HG03571 (cell line): ENCODE results near the gene CEP78.
"Not testable (repeated sequence)": the region's sequence is repeated elsewhere in the genome, so short reads cannot be mapped to it uniquely, and the experiment has no call there.

Source experiments
- ATAC-seq: cut with Tn5 transposase; IDR thresholded peaks from one replicate; pipeline ENCODE4 v1.9.1; 2021; ENCODE audit not compliant: unreplicated experiment

The CEP78 gene, protein sequence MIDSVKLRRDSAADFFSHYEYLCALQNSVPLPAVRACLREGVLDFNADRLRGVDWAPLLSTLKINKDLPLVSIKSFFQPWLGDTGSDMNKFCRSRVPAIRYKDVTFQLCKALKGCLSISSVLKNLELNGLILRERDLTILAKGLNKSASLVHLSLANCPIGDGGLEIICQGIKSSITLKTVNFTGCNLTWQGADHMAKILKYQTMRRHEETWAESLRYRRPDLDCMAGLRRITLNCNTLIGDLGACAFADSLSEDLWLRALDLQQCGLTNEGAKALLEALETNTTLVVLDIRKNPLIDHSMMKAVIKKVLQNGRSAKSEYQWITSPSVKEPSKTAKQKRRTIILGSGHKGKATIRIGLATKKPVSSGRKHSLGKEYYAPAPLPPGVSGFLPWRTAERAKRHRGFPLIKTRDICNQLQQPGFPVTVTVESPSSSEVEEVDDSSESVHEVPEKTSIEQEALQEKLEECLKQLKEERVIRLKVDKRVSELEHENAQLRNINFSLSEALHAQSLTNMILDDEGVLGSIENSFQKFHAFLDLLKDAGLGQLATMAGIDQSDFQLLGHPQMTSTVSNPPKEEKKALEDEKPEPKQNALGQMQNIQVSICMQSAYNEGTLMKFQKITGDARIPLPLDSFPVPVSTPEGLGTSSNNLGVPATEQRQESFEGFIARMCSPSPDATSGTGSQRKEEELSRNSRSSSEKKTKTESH

DNA sequence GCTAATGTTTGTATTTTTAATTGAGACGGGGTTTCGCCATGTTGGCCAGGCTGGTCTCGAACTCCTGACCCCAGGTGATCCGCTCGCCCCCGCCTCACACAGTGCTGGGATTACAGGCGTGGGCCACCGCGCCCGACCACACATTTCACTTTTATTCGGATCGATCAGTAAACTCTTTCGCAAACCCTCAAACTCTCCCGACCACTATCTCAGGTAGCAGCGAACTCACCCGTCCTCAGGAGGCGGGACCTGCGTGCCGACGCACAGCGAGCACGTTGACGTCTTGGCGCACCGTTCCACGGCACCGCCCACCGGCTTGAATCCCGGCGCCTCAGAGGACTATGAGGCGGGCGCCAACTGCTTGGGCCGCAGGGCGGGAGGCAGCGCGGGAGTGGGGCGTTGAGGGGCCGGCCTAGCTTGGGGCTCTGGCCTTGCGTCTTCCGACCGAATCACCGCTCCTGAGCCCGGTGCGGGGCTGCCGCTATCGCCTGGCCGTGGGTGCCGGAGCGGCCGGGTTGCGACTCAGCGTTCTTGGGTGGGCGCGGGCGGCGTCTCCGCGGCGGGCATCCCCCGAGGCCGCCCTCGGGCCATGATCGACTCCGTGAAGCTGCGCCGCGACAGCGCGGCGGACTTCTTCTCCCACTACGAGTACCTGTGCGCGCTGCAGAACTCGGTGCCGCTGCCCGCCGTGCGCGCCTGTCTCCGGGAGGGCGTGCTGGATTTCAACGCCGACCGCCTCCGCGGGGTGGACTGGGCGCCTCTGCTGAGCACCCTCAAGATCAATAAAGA is at the start of gene CEP78:
Gene CEP78 (plus strand): TSS at position 314 of the 789 bp plus-strand sequence. CDS start 276 bp downstream, at position 590.
- ATAC-seq, result peak; percentile 98

DNA sequence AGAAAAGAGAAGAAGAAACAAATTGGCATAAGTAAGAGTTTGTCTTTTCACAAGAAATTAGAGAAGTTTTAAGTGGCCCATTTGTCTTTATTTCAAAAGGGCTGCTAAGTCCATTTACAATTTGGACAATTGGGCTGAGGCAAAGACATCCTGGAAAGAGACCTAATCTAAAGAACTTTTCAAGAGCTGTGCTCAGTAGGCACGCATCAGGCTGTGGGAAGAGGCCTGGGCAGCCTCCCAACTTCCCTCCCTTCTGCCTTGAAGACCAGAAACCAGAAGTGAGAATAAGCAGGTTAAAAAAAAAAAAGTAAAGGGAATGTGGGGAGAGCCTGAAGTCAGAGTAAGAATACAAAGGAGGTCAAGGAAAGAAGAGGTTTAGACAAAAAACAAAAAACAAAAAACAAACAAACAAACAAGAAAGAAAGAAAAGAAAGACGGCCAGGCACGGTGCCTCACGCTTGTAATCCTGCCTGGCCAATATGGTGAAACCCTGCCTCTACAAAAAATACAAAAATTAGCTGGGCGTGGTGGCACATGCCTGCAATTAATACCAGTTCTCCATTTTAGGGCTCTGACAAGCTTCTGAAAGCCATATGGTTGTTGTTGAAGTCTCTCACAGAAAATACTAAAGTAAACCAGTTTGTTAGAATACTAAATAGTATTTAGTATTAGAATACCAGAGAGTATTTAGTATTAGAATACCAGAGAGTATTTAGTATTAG is 48.0 kb upstream of the CEP78 start:
- ATAC-seq, result no peak

DNA sequence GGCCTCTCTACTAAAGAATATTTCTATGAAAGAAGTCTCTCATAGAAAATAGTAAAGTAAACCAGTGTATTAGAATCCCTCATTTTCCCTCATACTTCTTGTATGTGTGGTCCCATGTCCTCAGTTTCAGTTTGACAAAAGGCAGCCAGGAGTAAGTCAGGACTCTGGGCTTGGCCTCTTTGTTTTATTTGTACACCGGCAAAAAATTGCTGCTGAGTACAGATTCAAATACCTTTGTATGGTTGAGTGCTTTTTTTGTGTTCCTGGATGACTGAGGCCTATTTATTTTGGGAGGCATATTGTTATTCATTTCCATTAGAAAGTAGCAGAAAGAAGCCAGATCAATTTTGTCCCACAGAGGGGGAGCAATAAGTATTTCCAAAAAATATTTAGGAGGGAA is 47.3 kb upstream of the CEP78 start:
- ATAC-seq, result no peak

DNA sequence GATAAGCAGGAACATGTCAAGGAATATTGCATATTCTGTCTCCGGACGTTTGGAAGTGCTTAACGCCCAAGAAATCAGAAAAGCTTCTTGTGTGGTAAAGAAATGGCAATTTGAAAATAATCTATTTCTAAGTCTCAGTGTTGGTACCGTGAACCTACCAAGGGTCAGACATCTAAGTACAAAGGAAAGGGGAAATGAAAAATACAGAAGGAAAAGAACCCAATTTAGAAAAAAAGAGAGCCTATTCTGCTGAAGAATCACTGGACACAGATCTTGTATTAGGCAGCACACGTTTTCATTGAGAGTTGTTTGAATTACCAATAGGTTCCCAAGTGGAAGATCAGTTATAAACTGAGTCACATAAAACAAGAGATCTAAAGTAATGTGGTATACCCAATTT is 46.9 kb upstream of the CEP78 start:
- no peak for ATAC-seq

DNA sequence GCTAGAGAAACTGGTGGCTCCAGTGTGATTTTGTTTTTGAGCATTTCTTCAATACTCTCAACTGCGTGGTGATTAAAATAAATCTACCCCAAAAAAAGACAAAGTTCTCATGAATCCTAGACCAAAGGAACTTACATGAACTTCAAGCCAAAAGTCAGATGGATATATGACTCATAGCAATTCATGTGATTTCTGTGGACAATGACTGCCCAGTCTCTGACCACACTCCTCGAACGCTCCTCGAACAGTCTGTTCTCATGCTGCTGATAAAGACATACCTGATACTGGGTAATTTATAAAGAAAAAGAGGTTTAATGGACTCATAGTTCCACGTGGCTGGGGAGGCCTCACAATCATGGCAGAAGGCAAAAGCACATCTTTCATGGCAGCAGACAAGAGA is 46.4 kb upstream of the CEP78 start:
- ATAC-seq, result no peak

DNA sequence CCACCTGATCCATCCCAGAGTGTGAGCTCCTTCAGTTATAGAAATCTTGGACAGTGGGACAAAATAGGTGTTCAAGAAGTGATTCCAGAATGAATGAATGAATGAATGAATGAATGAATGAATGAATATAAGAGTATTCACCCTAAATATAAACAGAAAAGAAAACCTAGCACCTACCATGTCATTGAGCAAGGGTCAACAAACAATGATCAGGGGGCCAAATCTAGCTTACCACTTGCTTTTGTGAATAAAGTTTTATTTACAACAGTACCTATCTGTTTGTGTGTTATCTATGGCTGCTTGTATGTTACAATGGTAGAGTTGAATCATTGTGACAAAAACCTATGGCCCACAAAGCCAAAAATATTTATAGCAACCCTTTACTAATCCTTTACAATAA is 43.9 kb upstream of the CEP78 start:
- ATAC-seq, result no peak

DNA sequence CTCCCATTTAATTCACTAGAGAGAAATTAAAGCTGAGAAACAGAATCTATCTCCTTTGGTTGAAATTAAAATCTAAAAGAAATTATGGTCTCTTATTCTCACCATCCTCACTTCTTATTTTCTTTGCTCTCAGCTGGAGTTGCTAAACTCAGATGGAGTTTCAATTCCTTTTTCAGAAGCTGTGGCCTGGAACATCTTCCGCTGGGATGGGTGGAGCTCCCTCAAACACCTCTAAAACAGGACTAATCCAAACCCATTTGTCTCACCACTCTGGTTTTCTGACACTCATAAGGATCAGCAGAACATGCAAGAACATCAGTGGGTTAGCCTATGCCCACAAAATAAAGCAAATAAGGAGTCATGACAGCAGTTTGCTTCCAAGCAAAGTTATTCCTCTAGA is 39.6 kb upstream of the CEP78 start:
- no peak for ATAC-seq

DNA sequence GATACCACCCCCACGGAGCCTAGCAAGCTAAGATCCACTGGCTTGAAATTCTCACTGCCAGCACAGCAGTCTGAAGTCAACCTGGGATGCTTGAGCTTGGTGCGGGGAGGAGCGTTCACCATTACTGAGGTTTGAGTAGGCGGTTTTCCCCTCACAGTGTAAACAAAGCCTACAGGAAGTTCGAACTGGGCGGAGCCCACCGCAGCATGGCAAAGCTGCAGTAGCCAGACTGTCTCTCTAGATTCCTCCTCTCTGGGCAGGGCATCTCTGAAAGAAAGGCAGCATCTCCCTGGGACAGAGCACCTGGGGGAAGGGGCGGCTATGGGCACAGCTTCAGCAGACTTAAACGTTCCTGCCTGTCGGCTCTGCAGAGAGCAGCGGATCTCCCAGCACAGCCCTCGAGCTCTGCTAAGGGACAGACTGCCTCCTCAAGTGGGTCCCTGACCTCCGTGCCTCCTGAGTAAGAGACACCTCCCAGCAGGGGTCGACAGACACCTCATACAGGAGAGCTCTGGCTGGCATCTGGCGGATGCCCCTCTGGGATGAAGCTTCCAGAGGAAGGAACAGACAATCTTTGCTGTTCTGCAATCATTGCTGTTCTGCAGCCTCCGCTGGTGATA is 34.6 kb upstream of the CEP78 start:
- peak; percentile 68 for ATAC-seq

DNA sequence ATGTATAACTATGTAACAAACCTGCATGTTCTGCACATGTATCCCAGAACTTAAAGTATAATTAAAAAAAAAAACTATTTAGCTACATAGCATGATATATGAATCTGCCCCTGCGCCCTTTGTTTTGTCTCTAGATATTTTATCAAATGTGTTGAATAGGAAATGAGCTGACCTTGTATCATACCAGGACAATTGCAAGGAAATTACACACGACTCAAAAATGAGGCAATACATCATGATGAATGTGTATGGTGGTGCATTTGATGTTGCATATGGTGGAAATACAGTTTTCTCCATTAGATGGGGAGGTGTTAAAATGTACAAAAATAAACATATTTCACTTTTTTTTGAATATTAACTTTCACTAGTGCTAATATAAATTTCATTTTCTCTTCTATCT is 28.6 kb upstream of the CEP78 start:
- ATAC-seq, result no peak

DNA sequence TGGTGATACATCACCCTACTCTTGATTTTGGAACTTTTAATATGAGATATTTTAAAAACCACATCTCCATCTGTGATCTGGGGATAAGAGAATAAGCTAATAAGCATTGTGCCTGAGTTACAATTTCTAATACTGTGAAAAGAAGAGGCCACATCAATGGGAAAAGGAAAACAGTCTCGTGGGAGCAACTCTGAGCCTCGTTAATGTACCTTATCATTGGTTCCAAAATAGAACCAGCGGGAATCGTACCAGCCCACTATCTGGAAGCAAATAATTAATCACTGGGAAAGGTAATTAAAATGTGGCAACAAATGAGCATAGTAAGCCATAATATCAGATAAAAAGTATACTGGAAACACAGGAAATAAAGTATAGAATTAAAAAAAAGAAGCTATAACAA is 28.0 kb upstream of the CEP78 start:
- ATAC-seq, result no peak

DNA sequence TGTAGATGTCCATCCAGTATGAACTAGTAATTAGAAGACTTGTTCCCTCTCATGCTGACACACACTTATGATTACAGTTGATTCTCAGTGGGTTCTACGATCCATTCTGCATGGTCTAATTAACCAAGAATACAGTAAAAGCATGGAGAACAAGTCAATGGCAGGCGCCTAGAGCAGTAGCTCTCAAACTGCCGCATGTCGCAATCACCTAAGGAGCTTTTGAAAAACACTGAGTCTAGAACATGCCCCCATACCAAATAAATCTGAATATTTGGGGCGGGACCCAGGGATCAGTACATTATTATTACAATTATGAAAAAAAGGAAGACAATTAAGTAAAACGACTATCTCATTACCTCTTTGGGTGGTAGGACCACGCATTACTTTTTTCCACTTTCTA is 26.7 kb upstream of the CEP78 start:
- ATAC-seq, result no peak

DNA sequence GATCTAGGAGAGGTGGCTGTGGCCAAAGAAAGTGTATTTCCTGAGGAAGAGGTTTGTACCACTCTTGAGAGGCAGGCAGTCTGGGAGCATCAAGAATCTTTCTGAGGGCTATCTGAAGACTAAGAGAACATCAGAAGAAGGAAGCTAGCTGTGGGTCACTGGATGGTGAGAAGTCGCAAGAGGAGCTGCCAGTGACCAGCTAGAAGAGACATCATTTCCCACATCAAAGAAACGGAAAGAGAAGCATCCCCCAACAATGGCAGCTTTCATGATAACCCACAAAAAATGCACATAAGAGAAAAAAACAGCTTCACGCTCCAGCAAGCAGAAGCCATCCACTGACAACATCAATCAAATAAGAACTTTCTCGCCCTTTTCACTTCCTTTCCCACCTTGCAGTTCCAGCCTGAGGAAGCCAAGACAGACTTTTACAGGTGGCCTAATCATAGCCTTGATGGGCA is 25.0 kb upstream of the CEP78 start:
- peak; percentile 82 for ATAC-seq

DNA sequence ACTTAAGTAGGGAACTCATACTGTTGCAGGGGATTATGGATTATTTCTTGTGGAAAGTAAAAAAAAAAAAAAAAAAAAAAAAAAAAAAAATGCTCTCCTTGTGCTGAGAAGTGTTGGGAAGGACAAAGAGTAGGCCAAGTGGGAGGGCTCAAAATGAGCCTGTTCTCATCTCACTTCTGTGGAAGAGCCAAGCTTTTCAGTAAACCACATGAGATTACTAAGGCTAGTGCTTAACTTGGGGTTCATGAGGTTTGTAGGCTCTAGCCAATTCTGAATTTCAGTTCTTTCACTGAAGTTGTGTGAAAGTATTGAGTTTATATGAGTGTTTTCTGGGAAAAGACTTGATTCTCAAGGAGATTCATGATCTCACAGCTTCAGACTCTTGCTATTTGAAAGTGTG is 23.0 kb upstream of the CEP78 start:
- no peak for ATAC-seq

DNA sequence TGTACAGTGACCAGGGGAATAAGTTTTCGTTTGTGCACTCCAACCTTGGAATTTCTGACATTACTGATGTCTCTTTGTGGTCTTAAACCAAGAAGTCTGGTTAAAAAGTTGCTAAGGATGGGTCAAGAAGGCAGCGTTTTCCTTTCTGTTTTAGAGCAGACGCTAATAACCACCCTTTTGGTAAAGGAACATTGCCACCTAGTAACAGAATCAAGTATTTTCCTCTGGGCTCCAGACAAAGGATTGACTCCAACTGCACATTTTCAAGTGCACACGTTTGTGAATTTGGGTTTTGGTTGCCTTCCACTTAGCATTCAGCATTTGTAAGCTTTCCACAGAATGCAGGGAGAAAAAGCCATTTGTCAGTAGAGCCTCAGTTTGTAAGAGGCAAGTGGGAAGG is 22.2 kb upstream of the CEP78 start:
- ATAC-seq, result no peak

DNA sequence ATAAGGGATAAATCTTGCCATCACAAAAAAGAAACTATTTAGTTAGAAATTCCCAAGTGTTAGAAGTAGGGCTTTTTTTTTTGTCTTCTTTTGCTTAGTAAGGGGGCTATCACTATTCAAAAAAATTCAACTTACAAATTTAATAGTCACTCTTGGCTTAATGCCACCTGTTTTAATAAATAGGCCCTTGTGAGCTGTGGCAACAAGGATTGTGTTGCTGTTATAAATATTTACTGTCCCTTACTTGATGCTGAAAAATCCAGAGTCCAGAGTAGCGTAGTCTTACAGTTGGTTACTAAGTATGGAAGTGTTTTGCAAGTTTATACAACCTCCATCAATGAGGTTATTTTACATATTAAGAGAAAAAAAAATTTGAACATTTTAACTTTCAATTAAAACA is 21.4 kb upstream of the CEP78 start:
- no peak for ATAC-seq

DNA sequence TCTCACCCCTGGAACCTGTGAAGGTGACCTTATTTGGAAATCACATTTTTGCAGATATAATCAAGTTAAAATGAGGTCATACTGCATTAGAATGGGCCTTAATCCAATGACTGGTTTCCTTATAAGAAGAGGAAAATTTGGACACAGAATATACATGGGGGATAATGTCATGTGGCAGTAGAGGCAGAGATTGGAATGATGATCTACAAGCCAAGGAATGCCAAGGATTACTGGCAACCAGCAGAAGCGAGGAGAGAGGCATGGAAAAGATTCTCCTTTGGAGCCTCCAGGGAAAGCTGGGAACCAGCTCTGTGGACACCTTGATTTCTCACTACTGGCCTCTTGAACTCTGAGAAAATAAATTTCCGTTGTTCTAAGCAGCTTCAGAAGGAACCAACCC is 20.2 kb upstream of the CEP78 start:
- ATAC-seq, result no peak

DNA sequence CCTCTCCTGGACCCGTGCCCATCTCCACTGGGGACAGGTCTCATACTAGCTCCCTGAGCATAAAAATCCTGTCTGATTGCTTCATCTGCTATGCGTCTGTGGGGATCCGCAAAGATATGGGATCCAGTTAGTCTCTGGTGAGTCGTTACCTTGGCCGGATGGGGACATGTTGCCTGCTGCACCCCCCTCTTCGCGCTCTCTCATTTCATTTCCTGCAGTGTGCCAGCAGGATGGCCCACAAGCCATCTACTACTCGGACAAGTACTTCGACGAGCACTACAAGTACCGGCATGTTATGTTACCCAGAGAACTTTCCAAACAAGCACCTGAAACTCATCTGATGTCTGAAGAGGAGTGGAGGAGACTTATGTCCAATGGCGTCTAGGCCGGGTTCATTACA is 17.0 kb upstream of the CEP78 start:
- ATAC-seq, result no peak

DNA sequence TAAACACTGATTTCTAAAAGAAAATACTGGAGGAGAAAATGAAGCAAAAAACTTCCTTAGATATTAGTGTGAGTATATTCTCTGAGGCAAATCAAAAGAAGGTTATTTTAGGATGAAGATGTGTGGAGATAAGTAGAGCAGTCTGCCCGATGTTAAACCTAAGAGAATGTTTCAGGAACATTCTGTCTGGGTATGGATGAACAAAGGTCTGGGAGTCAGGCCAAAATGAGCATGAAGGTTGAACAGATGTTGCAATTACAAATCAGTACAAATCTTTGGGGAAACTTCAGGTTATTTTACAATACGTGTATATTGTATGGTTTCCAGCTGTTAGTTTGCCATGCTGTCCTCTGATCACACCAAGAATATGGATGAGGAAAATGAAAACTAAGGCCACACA is 14.4 kb upstream of the CEP78 start:
- no peak for ATAC-seq

DNA sequence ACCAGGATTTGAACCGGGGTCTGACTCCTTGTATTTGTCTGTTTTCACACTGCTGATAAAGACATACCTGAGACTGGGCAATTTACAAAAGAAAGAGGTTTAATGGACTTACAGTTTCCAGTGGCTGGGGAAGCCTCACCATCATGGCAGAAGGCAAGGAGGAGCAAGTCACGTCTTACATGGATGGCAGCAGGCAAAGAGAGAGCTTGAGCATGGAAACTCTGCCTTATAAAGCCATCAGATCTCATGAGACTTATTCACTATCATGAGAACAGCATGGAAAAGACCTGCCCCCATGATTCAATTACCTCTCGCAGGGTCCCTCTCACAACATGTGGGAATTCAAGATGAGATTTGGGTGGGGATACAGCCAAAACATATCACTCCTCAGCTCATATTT is 14.0 kb upstream of the CEP78 start:
- ATAC-seq, result not testable (repeated sequence)

DNA sequence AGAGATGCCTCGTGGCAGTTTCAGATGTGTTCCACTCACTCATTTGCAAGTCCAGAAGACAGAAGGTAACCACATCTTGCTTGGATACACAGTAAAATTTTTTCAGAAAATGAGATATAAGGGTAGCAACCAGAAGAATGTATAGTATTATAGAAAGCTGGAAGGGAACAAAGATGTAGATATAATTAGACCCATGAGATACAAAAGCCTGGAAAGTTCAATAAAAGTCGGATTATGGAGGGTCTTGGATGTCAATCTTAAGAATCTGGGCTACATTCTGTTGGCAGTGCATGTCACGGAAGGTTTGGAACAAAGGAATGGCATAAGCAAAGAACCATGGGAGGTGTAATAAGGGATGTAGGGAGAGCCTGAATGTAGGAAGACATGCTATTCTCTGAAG is 5.1 kb upstream of the CEP78 start:
- ATAC-seq, result no peak

DNA sequence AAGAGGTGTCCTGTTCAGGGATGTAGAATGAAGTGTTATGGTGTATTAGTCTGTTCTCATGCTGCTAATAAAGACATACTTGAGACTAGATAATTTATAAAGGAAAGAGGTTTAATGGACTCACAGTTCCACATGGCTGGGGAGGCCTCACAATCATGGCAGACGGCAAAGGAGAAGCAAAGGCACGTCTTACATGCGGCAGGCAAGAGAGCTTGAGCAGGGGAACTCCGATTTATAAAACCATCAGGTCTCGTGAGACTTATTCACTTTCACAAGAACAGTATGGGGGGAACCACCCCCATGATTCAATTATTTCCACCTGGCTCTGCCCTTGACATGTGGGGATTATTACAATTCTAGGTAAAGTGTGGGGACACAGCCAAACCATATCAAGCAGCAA is 3.4 kb upstream of the CEP78 start:
- not testable (repeated sequence) for ATAC-seq
